ENCODE measurements around the gene NAPA.

- no peak for TF ChIP-seq CTCF (IDR thresholded peaks at IDR 0.05)
- no peak for TF ChIP-seq EP300 (IDR thresholded peaks at IDR 0.05)
- no peak for TF ChIP-seq POLR2A (IDR thresholded peaks at IDR 0.05)
Measured at GRCh38 chr19:47549261-47549862, 34.5 kb upstream of the NAPA start.

All from sigmoid colon (tissue), 4 donors.